Subcutaneous adipose tissue (tissue), 4 donors: ENCODE data around the gene CDK12. TPM values are rescaled to one million over a fixed set of nuclear protein-coding genes. Genes with fewer than 3 reads are reported as not detected.

Source experiments
- total RNA-seq, 4 donors: library from RNA; depleted of rRNA; stranded (reverse); fragments of >200 nt; gene quantifications; one replicate each; pipeline ENCODE4 v1.1.0, GENCODE V29; 2016
- TF ChIP-seq, protein P1 (sequence below): fragments of 450-650 bp; IDR thresholded peaks from one replicate; pipeline ENCODE4 v1.5.1; 2016; ENCODE audit warnings: low read depth, mild to moderate bottlenecking, control low read depth, antibody characterized with exemption, moderate library complexity

CDK12 gene
- total RNA-seq, 4 donors from 2014 or later, result 36.0 to 54.1 (median 48.5) TPM

DNA sequence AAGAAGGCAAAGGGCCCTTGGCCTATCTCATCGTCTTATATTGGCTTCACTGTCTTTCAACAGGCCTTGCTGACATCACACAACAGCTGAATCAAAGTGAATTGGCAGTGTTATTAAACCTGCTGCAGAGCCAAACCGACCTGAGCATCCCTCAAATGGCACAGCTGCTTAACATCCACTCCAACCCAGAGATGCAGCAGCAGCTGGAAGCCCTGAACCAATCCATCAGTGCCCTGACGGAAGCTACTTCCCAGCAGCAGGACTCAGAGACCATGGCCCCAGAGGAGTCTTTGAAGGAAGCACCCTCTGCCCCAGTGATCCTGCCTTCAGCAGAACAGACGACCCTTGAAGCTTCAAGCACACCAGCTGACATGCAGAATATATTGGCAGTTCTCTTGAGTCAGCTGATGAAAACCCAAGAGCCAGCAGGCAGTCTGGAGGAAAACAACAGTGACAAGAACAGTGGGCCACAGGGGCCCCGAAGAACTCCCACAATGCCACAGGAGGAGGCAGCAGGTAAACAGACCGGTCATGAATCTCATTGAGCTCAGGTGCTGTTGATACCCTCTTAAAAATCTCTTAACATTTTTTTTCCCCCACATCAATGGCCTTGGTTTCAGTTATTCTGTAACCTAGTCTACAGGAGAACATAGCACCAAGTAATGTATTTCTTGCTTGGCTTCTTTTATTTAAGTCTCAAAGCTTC lies 64.7 kb downstream of the CDK12 start:
- TF ChIP-seq, protein P1, sequence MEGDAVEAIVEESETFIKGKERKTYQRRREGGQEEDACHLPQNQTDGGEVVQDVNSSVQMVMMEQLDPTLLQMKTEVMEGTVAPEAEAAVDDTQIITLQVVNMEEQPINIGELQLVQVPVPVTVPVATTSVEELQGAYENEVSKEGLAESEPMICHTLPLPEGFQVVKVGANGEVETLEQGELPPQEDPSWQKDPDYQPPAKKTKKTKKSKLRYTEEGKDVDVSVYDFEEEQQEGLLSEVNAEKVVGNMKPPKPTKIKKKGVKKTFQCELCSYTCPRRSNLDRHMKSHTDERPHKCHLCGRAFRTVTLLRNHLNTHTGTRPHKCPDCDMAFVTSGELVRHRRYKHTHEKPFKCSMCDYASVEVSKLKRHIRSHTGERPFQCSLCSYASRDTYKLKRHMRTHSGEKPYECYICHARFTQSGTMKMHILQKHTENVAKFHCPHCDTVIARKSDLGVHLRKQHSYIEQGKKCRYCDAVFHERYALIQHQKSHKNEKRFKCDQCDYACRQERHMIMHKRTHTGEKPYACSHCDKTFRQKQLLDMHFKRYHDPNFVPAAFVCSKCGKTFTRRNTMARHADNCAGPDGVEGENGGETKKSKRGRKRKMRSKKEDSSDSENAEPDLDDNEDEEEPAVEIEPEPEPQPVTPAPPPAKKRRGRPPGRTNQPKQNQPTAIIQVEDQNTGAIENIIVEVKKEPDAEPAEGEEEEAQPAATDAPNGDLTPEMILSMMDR, result no peak

DNA sequence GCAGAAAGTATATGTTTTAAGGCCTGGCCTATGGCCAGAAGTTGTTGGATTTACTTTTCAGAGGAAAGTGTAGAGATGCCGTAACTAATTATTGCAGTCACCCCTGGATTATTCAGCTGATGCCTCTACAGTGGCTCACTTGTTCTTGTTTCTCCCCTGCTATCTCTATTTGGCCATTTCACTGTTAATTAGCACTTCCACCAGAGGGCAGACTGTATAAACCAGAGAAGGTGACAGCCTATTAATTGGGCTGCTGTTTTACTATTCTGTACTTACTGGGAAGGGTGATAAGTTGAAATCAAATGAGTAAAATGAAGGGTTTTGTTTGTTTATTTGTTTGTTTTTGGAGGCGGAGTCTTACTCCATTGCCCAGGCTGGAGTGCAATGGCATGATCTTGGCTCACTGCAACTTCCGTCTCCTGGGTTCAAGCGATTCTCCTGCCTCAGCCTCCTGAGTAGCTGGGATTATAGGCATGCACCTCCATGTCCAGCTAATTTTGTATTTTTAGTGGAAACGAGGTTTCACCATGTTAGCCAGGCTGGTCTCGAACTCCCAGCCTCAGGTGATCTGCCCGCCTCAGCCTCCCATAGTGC lies 66.0 kb downstream of the CDK12 start:
- TF ChIP-seq, protein P1, result no peak

DNA sequence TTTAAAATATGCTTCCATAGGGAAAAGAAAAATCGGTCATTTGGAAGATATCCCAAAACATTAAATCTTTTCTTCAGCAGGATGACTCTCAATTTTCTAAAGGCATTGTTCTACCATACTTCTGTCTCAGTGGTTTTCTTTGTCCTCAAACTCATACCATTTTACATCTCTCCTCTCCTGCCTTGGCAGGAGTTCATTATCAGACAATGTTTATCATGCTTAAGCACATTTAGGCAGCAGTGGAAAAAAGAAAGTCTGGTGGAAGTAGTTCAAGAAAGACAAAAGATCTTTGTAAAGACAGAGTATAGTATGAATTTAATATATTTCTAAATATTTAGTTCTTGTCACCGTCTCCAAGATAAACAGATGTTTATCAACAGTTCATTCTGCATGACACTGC lies 68.2 kb downstream of the CDK12 start:
- TF ChIP-seq, protein P1, result no peak

GRCh38 chr17:39530513-39530912 lies 69.2 kb downstream of the CDK12 start:
- TF ChIP-seq, protein P1, result no peak

DNA sequence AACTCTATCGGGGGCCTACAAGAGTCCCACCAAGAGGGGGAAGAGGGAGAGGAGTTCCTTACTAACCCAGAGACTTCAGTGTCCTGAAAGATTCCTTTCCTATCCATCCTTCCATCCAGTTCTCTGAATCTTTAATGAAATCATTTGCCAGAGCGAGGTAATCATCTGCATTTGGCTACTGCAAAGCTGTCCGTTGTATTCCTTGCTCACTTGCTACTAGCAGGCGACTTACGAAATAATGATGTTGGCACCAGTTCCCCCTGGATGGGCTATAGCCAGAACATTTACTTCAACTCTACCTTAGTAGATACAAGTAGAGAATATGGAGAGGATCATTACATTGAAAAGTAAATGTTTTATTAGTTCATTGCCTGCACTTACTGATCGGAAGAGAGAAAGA lies 70.0 kb downstream of the CDK12 start:
- TF ChIP-seq, protein P1, result no peak

GRCh38 chr17:39533891-39534290 lies 72.6 kb downstream of the CDK12 start:
- TF ChIP-seq, protein P1, result no peak

GRCh38 chr17:39534768-39535405 lies 73.6 kb downstream of the CDK12 start:
- TF ChIP-seq, protein P1, result no peak
